Measurements from ENCODE around the gene MSRB3. TPM values are rescaled to one million over a fixed set of nuclear protein-coding genes. Genes with fewer than 3 reads are reported as not detected.

MSRB3 gene
- total RNA-seq, 1 experiment from 2014 or later: 1.8 TPM

GRCh38 chr12:65411171-65411570, 132.7 kb downstream of the MSRB3 start:
- Mint-ChIP-seq H3K27ac (no peak overlapping the region), H3K9me3 (0 out of 2 replicates have a peak, but pooled peaks cover under 1% of the 10 kb centered on the region), H3K27me3 (ENCODE audit: low read depth) (no peaks in the 10 kb centered on the region), H3K4me3 (no peak overlapping the region), H3K36me3 (no peaks in the 10 kb centered on the region), H3K4me1 (no peaks in the 10 kb centered on the region)
- ChIA-PET POLR2A (no interaction called here), CTCF (no interaction called here)
- no peak for ATAC-seq
- no peak for DNase-seq (ENCODE audit: low spot score)
- TF ChIP-seq FOXJ3 (CRISPR knock-in tag; IDR thresholded peaks at IDR 0.05; ENCODE audit: borderline replicate concordance): no peak
- TF ChIP-seq ZMAT4 (CRISPR knock-in tag; IDR thresholded peaks at IDR 0.05): no peak
- TF ChIP-seq STAT6 (CRISPR knock-in tag; conservative IDR thresholded peaks at IDR 0.05; ENCODE audit: low read depth): no peak
- no peak for TF ChIP-seq ESRRA (CRISPR knock-in tag; IDR thresholded peaks at IDR 0.05; ENCODE audit: borderline replicate concordance)
- TF ChIP-seq CDX4 (CRISPR knock-in tag; IDR thresholded peaks at IDR 0.05; ENCODE audit: borderline replicate concordance): no peak
- no peak for TF ChIP-seq ATF6 (CRISPR knock-in tag; IDR thresholded peaks at IDR 0.05)
- no peak for TF ChIP-seq USF1 (CRISPR knock-in tag; IDR thresholded peaks at IDR 0.05)
- no peak for TF ChIP-seq ATF2 (CRISPR knock-in tag; IDR thresholded peaks at IDR 0.05; ENCODE audit: borderline replicate concordance, low read depth)
- TF ChIP-seq KAT7 (CRISPR knock-in tag; IDR thresholded peaks at IDR 0.05; ENCODE audit: borderline replicate concordance): no peak

GRCh38 chr12:65414526-65414925, 136.0 kb downstream of the MSRB3 start:
- CTCF ChIA-PET: no interaction called here
- H3K4me1 Mint-ChIP-seq: no peaks in the 10 kb centered on the region
- H3K4me3 Mint-ChIP-seq: no peak overlapping the region
- ATAC-seq (no peak), DNase-seq (ENCODE audit: low spot score) (no peak)
- POLR2A ChIA-PET: no interaction called here
- no peaks in the 10 kb centered on the region for H3K36me3 Mint-ChIP-seq
- no peak overlapping the region for H3K27ac Mint-ChIP-seq
- peaks cover 12% of the 10 kb centered on the region for H3K9me3 Mint-ChIP-seq
- no peaks in the 10 kb centered on the region; the same call in 1 of the 2 replicates for H3K27me3 Mint-ChIP-seq (ENCODE audit: low read depth)
- TF ChIP-seq ZNF532 (CRISPR knock-in tag; IDR thresholded peaks at IDR 0.05; ENCODE audit: borderline replicate concordance): no peak
- no peak for TF ChIP-seq GTF2I (CRISPR knock-in tag; conservative IDR thresholded peaks at IDR 0.05)
- TF ChIP-seq ZNF232 (CRISPR knock-in tag; IDR thresholded peaks at IDR 0.05): no peak
- no peak for TF ChIP-seq TEAD1 (CRISPR knock-in tag; IDR thresholded peaks at IDR 0.05)
- no peak for TF ChIP-seq MLX (CRISPR knock-in tag; IDR thresholded peaks at IDR 0.05)
- no peak for TF ChIP-seq ZNF138 (CRISPR knock-in tag; conservative IDR thresholded peaks at IDR 0.05)
- TF ChIP-seq SP1 (CRISPR knock-in tag; conservative IDR thresholded peaks at IDR 0.05): no peak
- TF ChIP-seq FOXP1 (CRISPR knock-in tag; IDR thresholded peaks at IDR 0.05; ENCODE audit: borderline replicate concordance): no peak
- TF ChIP-seq CREM (CRISPR knock-in tag; IDR thresholded peaks at IDR 0.05): no peak
- TF ChIP-seq EMX1 (CRISPR knock-in tag; IDR thresholded peaks at IDR 0.05): no peak
- no peak for TF ChIP-seq ZNF396 (CRISPR knock-in tag; IDR thresholded peaks at IDR 0.05; ENCODE audit: borderline replicate concordance)
- no peak for TF ChIP-seq ETV6 (CRISPR knock-in tag; IDR thresholded peaks at IDR 0.05)
- no peak for TF ChIP-seq ZNF219 (CRISPR knock-in tag; IDR thresholded peaks at IDR 0.05; ENCODE audit: borderline replicate concordance)
- no peak for TF ChIP-seq GRHL2 (CRISPR knock-in tag; IDR thresholded peaks at IDR 0.05; ENCODE audit: insufficient replicate concordance, severe bottlenecking)
